Activated CD8-positive, alpha-beta memory T cell treated with anti-CD3 and anti-CD28 coated beads, Interleukin-2, amount 50 U/mL, for 4 hours (primary cell): ENCODE measurements around the gene MYO15A.
"Not testable (repeated sequence)": the region's sequence is repeated elsewhere in the genome, so short reads cannot be mapped to it uniquely, and the experiment has no call there.

ENCODE experiments used
- DNase-seq: peaks from one replicate; pipeline ENCODE4 v3.0.0-alpha.2; 2020

The MYO15A gene

DNA sequence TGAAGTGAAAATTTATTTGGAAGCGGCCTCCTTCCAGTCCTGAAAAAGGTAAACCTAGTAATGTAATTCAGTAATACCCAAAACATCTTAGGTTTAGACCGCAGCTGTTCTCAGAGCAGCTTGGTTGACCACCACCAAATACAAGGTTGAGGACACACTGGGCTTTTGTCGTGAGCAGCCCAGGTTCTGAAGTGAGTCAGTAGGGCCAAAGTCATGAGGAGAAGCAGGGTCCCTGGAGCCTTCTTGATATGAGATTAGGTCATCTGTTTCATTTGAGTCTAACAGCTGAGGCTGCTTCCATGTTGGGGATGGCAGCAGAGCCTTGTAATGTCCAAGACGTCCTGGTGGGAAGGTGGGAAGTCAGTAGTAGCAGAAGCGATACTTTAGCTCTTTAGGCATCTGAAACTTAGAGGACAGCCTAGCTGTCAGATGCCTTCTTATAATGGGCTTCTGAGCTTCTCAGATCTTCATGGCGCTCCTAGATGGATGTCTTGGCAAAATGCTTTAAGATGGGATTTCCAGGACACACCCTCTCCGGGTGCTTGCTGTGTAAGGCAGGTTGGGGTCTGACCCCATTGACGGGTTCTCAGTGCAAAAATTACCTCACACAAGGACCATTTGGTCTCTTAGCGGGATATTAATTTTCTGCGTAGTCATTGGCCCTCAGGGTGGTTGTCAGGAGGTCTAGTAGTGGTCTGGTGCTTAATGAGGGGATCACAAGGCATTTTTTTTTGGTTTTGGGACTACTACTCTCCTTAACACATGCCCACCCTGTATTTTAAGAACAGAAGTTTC is 77.5 kb downstream of the MYO15A start:
- no peak for DNase-seq

DNA sequence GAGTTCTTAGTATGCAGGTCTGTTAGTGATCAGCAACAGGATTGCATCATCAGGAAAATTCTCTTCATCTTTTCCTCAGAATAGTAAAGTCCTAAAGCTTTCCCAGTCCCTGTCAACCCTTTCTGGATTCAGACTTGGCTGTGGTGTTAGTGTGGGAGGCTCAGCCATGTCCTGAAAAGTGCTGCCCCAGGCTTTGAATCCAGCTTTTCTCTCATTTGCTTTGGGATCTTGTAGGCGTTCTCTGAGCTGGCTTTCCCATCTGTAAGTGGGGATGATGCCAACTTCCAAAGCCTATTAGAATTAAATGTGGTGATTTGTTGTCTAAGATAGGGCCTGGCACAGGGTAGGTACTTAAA is 78.0 kb downstream of the MYO15A start:
- no peak for DNase-seq

DNA sequence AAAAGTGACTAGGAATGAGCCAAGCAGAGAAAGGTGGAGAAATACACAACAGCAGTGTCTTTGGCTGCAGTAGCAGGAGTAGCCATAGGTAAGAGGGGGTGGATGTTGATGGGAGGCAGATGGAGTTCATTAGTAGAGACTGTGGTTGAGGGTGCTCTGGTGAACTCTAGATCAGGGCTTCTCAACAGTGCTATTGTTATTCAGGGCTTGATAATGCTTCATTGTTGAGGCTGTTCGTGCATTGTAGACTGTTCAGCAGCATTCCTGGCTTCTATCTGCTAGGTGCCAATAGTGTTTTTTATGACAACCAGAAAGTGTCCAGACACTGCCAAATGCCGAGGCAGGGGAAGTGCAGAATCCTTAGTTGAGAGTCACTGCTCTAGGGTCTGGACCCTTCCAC is 78.7 kb downstream of the MYO15A start:
- DNase-seq, result no peak

DNA sequence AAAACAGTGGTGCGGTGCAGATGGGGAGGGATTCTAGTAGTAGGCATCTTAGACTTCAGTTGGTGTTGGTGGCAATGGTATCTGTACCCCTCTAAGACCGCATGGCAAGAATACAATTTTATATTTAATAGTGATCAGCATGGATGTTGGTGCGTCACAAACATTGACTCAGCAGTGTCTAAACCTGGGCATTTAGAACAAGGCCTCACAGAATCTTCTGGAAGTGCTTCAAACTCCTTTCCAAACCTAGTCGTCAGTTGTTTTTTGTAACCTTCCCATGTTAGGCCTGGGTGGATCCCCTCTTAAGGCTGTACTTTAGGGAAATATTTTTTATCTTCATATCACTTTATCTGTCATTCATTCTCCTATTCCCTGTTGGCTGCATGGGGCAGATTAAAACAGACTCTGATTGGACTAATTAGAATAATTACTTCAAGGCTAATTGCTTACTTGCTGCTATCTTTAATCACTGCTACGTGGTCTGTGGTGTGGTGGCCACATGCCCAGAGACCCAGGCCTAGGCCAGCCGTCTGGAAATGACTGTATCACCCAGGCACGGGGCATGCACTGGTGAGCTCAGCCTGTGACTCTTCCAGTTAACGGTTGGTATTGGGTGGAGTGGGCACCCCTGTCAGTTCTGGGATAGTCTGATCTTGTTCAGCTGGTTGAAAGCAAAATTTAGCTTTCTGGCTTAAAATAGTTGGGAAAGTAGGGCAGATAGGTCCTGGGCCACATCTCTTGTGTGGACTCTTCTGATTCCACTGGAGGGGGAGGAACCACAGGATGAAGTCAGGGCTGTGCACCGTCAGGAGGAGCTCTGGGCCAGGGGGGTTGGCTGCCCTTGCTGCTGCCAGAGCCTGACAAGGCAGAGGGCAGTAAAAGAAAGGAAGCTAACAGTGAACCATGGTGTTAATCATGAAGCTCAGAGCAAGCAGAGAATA is 79.5 kb downstream of the MYO15A start:
- DNase-seq, result no peak

DNA sequence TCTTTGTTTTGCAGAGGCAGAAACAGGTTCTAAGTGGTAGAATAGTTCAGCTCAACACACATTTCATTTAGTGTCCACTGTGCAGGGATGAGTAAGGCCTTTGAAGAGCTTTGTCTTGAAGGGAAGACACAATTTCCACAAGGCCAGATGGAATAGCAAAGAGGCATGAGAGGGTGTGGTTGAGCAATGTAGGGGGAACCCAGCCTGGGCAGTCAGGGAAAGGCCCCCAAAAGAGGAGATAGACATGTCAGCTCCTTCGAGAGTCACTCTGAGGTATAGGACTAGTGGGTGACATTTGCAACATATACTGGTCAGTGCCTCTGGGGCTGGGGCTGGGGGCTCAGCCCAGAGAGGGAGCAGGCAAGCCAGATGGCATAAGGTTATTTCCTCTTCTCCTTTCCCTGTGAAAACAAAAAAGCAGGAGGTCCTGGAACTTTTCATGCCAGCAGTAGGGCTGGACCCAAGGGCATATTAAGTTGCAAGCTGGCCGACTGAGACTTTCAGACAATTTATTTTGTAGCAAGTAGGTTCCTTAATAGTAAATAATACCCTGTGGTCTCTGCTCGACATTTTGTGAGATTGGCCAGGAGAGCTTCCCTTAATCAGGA is 82.2 kb downstream of the MYO15A start:
- no peak for DNase-seq

DNA sequence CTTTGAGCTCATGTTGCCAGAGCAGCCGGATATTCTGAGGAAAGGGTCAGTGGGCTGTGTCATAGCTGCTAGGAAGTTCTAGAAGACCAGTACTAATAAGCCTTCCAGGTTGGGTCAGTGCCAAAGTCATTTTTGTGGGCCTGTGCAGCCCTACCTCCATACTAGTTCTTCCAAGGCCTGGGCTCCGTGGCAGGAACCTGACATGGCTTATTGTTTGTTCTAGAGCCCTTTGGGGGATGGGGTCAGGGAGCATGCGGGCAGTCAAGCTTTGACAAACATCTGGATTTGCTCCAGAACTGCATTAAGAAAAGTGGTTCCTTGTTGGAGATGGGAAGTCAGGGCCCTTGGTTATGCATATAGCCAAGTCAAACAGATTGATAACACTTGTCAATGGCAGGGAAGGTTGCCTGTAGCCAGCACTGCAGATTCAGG is 82.7 kb downstream of the MYO15A start:
- no peak for DNase-seq

DNA sequence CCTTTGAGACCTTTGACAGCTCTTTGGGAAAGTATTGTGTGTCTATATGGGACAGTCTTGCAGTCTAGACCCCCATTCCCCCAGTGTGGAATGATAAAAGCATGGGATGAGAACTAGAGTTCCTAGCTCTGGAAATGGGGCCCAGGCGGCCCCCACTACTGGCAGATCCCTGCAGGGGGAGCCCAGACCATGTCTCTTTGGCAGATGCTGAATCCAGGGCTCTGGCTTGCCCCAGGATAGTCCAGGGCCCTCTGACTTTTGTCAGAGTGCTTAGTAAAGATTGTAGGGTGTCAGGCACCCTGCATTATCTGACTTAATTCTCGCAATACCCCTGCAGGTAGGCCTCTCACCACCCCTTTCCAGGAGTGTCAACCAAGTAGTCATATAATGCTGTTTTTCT is 83.4 kb downstream of the MYO15A start:
- no peak for DNase-seq

DNA sequence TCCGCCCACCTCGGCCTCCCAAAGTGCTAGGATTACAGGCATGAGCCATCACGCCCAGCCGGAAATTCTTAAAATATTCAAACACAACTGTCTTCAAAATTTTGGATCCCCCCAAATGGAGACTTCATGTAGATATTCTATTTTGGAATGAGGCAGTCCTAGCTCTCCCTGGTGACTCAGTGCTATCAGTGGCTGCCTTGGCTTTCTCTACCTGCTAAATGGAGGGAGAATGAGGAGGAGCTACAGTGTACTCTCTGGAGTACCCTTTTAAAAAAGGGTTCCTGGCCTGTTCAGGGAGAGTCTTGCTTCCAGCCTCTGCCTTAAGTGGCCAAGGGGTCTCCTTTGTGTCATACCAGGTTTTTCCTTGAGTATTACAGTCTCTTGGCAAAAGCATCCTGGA is 85.8 kb downstream of the MYO15A start:
- DNase-seq, result no peak

DNA sequence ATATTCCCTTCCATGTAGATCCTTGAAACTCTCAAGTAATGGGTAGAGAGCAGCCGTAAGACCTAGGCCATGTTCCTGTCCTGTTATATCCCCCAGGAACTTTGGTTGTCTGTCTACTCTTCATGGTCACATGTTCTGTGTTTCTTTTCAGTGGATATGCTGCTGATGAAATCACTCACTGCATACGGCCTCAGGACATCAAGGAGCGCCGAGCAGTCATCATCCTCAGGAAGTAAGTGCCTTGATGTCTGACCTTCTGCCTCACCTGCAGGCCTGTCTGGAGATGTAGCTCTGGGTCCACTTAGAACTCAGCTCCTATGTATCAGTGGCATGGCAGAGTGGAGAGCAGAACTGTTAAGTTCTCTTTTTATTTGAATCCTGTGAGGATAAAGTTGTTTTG is 86.2 kb downstream of the MYO15A start:
- DNase-seq, result no peak

DNA sequence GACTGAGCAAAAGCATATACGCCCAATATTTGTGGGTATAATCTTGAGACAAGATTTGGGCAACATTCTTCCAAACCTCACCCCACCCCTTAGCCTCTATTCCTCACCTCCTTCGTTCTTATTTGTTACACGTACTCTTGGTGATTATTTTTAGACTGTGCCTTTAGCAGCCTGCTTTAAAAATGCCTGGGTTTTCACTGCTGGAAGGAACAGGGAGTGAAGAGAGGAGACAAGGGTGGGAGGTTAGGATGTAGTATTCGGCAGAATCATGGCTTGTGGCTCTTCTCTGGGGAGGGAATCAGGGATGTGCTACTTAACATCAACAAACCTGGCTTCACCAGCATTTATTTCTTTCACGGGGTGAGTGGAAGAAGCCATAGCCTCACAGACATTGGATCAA is 86.7 kb downstream of the MYO15A start:
- no peak for DNase-seq

DNA sequence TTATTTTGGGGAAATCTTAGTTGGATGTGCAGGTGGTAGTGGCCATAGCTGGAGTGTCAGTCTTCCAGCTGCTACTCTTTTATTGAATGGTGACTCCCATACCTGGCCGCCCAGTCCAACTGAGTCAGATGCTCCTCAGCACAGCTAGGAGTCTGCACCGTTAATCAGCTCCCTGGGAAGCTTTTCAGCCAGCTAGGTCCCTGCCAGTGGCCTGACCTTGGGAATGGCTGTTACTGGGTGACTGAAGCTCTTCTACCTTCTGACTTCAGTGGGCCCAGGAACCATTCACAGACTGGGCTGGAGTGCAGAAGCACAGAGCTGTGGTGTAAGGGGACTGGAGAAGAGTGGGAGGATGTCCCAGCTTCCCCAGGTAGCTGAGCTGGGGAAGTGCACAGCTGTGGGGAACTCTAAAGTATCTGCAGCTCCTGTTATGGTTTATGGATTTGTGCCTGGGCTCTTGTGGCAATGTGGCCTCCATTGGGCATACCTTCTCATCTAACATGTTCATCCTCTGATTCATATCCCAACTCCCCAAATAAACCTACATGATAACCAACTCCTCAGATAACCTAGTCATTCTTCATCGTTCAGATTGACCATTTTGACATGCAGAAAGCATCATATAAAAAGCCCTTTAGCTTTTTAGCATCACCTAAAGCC is 89.1 kb downstream of the MYO15A start:
- no peak for DNase-seq

DNA sequence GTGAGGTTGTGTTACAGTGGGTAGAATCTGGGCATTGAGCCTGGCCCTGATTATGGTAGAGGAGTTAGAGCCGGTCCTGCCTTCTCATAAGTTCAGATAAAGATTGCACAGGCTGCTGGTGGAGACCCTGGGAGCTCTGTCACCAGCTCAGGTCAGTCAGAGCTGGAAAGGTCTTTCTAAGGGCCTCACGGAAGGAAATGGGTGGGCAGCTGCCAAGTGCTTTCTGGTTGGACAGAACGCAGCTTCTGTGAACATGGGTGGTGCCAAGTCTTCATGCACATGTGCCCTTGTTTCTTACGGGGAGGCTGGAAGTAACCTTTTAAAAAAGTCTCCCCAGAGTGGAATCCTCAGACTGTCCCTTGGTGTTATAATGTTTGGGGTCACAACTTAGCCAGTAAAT is 90.0 kb downstream of the MYO15A start:
- no peak for DNase-seq

DNA sequence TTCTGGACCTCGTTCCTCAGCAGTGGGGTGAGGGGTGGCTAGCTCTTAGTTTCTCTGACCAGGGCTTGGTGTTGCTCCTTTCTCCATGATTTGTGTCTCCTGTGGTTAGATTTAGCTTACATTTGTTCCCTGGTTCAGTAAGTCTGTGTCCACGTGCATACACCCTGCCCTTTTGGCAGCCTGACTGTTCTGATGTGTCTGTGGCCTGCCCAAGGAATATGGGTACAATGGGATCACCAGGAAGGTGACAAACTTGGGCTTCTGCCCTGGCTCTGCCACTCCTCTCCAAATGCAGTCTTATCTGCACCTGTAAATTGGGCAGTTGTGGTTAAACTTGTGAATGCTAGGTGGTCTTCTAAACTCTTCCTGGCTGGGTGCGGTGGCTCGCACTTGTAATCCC is 92.6 kb downstream of the MYO15A start:
- no peak for DNase-seq

DNA sequence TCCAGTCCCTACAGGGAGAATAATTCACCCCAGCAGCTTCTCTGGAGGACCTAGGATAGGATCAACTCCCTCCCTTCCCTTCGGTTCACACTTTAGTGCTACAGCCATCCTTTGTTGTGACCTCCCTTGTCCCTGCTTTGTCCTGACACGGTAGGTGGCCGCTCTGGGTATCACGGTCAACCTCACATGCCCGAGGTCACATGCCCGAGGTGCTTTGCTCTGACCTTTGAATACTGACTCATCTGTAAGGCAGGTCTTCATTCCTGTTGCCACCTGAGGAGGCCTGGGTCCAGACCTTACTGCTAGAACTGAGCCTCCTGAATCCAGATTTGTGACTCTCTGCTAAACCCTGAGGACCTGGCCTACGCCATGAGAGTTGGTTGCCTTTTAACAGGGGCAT is 94.8 kb downstream of the MYO15A start:
- DNase-seq, result no peak

DNA sequence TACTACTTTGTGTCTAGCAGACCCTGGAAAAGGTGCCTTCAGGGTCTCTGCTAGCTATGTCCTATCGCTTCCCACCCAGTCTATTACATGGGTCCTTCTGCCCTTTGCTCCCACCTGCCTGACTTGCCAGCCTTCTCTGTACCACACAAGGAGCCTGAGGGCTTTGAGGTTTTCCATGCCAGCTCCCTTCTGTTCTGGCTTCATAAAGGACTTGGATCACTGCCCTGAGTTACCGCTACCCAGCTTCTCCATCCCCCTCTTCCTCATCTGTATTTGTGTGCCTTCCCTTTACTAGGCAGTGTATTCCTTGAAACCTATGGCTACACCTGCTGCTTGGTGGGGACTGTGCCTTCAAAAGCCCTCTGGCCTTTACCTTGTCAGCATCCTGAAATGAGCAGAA is 97.3 kb downstream of the MYO15A start:
- no peak for DNase-seq

DNA sequence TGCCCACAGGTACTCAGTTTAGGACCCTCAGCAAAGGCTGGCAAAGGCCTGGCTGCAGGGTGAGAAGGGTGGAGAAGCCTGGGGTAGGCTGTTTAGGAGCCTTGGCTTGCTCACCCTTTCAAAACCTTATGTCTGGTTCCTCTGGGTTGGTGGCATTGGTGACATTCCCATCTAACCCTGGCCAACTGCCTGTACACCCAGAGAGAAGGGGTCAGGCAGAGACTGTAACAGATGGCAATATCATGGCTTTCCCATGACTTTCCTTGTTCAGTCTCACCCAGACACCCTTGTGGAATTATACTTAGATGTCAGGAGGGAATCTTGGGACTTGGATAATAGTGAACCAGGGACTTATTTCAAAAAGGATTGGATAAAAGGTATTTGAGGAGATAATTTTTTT is 98.4 kb downstream of the MYO15A start:
- DNase-seq, result no peak

DNA sequence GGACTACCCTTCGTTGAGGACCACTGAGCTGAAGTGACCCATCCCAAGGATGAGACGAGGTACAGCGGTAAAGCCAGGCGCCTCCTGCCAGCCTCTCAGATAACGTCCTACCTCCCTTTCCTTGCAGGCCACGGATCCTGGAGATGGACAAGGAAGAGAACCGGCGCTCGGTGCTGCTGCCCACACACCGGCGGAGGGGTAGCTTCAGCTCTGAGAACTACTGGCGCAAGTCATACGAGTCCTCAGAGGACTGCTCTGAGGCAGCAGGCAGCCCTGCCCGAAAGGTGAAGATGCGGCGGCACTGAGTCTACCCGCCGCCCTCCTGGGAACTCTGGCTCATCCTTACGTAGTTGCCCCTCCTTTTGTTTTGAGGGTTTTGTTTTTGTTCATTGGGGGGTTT is 99.5 kb downstream of the MYO15A start:
- no peak for DNase-seq

DNA sequence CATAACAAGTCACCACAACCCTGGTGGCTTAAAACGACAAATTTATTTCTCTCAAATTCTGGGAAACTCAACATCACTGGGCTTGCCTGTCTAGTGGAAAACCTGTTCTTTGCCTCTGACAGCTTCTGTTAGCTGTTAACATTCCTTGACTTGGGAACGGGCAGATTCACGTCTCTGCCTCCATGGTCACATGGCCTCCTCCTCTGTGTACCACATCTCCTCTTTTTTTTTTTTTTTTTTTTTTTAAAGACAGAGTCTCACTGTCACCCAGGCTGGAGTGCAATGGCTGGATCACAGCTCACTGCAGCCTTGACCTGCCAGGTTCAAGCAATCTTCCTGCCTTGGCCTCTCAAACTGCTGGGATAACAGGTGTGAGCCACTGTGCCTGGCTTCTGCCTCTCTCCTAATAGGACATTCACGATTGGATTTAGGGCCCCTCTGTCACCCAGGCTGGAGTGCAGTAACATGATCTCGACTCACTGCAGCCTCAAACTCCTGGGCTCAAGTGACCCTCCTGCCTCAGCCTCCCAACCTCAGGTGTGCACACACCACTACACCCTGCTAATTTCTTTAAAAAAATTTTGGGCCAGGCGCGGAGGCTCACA is 105.2 kb downstream of the MYO15A start:
- no peak for DNase-seq

DNA sequence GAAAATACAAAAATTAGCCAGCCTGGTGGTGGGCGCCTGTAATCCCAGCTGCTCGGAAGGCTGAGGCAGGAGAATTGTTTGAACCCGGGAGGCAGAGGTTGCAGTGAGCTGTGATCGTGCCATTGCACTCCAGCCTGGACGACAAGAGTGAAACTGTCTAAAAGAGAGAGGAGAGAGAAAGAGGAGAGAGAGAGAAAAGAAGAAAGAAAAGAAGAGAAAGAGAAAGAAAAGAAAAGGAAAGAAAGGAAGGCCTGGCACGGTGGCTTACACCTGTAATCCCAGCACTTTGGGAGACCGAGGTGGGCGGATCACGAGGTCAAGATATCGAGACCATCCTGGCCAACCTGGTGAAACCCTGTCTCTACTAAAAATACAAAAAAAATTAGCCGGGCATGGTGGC is 108.3 kb downstream of the MYO15A start:
- not testable (repeated sequence) for DNase-seq

DNA sequence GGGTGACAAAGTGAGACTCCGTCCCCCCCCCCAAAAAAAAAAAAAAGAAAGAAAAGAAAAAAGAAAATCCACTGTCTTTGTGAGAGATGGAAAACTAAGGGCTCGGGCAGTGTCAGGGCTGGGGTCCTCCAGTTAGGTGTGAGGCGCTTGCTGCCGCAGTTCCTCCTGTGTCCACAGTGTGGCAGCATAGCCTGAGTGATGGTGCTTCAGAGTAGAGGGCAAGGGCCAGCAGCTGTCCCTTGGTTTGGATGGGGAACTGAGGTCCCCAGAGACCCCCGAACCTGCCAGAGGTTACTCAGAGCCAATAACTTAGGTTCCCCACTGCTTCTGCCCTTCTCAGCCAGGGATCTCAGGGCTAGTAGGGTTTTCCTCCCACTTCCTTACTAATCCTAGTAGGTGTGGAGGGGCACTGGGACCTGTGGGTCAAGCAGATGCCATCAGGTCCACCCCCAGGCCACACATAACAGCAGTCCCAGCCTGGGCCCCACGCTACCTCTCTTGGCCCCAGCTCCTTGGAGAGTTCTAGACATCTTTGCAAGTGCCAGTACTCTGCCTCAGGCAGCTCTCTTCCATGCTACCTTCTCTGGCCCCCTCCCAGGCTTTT is 109.0 kb downstream of the MYO15A start:
- DNase-seq, result peak; percentile 75

DNA sequence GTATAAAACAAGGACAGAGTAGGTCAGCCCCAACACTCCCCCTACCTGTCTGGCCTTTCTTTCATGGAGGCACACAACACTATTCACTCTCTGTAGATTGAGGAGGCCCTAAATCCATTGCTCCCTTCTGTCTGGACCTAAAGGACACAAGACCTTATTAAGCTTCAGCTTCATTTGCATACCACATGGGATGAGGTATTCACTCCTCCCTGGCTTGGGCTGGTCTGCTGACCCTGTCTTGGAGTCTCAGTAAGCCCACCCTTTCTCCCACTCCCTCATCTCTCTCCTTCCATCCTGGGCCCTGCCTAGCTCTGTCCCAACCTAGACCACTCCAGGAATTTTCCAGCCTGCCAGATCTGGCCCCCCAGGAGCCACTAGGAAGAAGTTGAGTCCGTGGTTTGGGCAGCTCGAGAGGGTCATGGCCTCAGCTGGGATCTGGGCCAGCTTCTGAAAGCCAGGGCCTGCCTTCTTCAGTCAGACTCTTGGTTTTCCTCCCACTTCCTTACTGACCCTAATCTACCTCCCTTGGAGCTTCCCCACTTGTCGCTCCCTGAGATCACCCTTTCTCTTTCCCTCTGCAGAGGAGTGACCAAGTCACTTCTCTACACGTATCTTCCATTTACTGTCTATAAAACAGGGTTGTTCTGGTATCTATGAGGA is 110.3 kb downstream of the MYO15A start:
- no peak for DNase-seq

DNA sequence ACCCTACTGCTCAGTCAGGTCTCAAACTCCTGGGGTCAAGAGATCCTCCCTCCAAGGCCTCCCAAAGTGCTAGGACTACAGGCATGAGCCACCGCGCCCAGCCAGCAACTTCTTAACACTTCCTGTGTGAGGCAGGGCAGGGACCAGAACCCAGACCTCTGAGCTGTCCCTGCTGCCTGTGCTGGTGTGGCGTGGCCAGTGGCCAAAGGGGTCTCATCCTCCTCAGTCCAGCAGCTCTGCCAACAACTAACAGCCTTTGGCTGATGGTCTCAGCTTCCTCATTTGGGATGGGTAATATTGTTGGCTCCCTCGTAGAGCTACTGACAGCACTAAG is 115.5 kb downstream of the MYO15A start:
- DNase-seq, result no peak
